Measurements from ENCODE around the gene RANBP1. TPM values are rescaled to one million over a fixed set of nuclear protein-coding genes. Genes with fewer than 3 reads are reported as not detected.

RANBP1 gene
- total and polyA plus RNA-seq, 7 donors: 32.2 to 161 (median 52.1) TPM

DNA sequence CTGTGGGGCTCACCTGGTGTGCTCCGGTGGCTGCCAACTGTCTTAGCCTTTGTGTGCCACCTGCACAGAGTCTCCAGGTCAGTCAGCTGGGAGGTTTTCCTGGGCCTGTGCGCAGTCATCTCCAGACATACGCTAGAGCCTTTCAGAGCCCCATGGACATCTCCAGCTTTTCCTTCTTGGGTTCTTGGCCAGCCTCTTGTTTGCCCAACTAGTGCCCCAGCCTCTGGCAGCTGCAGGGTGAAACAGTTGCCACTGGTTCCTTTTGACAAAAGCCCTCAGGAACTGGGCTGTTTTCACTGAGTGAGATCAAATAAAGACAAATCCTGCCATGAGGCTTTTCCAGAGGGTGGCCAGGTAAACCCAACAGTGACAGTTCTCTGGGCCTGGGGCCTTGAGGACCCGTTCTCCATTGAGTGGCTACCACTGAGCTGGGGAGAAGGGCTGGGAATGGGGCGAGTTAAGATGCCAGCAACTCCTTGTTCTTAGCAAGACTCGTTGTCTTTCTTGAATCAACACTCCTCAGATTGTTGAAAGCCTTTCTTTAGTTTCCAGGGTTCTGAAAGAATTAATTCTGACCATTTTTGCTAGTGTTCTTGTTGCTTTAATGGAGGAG is 16.7 kb upstream of the RANBP1 start:
- intact Hi-C loops (cut with DNase I): no loop called here
- 88 to 95% (median 95%) methylated on average over 6 of the region's 6 CpGs for WGBS, 3 donors
- TF ChIP-seq, protein P1, sequence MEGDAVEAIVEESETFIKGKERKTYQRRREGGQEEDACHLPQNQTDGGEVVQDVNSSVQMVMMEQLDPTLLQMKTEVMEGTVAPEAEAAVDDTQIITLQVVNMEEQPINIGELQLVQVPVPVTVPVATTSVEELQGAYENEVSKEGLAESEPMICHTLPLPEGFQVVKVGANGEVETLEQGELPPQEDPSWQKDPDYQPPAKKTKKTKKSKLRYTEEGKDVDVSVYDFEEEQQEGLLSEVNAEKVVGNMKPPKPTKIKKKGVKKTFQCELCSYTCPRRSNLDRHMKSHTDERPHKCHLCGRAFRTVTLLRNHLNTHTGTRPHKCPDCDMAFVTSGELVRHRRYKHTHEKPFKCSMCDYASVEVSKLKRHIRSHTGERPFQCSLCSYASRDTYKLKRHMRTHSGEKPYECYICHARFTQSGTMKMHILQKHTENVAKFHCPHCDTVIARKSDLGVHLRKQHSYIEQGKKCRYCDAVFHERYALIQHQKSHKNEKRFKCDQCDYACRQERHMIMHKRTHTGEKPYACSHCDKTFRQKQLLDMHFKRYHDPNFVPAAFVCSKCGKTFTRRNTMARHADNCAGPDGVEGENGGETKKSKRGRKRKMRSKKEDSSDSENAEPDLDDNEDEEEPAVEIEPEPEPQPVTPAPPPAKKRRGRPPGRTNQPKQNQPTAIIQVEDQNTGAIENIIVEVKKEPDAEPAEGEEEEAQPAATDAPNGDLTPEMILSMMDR (IDR thresholded peaks at IDR 0.05): no peak
- ATAC-seq: no peak
- Histone ChIP-seq H3K36me3 (ENCODE audit: insufficient read depth in 1 of 2, low read depth in 1 of 2) (peaks cover 3 to 90% of the 10 kb centered on the region in 2 donors), H3K27ac (peak overlapping the region; percentile 4), H3K4me1 (peaks cover 8% of the 10 kb centered on the region), H3K9me3 (no peaks in the 10 kb centered on the region), H3K4me3 (no peak overlapping the region), H3K27me3 (ENCODE audit: insufficient read depth in 3 of 3, low read length in 2 of 3) (no peaks in the 10 kb centered on the region)
- DNase-seq: no peak

GRCh38 chr22:20101638-20102037 is 14.3 kb upstream of the RANBP1 start:
- intact Hi-C loops (cut with DNase I): no loop called here
- WGBS, 3 donors: 82 to 89% (median 82%) methylated on average over 8 of the region's 8 CpGs
- TF ChIP-seq, protein P1 (IDR thresholded peaks at IDR 0.05): no peak
- no peak overlapping the region for H3K4me3 ChIP-seq
- no peak for ATAC-seq
- no peaks in the 10 kb centered on the region for H3K27me3 ChIP-seq (ENCODE audit: insufficient read depth in 3 of 3, low read length in 2 of 3)
- H3K4me1 ChIP-seq: peaks cover 27% of the 10 kb centered on the region
- no peaks in the 10 kb centered on the region for H3K9me3 ChIP-seq
- DNase-seq: peak in 1 of 2 donors; percentile 19
- H3K27ac ChIP-seq: no peak overlapping the region
- peaks cover 3 to 88% of the 10 kb centered on the region in 2 donors for H3K36me3 ChIP-seq (ENCODE audit: insufficient read depth in 1 of 2, low read depth in 1 of 2)

- Histone ChIP-seq H3K9me3 (no peaks in the 10 kb centered on the region), H3K27me3 (ENCODE audit: insufficient read depth in 3 of 3, low read length in 2 of 3) (no peaks in the 10 kb centered on the region), H3K4me3 (no peak overlapping the region), H3K4me1 (peaks cover 33% of the 10 kb centered on the region), H3K27ac (no peak overlapping the region), H3K36me3 (ENCODE audit: insufficient read depth in 1 of 2, low read depth in 1 of 2) (peaks cover 3 to 88% of the 10 kb centered on the region in 2 donors)
- TF ChIP-seq, protein P1 (IDR thresholded peaks at IDR 0.05): no peak
- ATAC-seq (no peak), DNase-seq (peak in 1 of 2 donors; percentile 17)
- intact Hi-C loops (cut with DNase I): no loop called here
- WGBS, 3 donors: 91 to 95% (median 93%) methylated on average over 12 of the region's 12 CpGs
These were observed 13.6 kb upstream of the RANBP1 start for GRCh38 chr22:20102203-20102780.

GRCh38 chr22:20105456-20106204 is 10.3 kb upstream of the RANBP1 start:
- Histone ChIP-seq H3K27me3 (ENCODE audit: insufficient read depth in 3 of 3, low read length in 2 of 3) (no peaks in the 10 kb centered on the region), H3K4me1 (peaks cover 35% of the 10 kb centered on the region), H3K27ac (peak overlapping the region; percentile 84), H3K36me3 (ENCODE audit: insufficient read depth in 1 of 2, low read depth in 1 of 2) (peaks cover 0 to 88% of the 10 kb centered on the region in 2 donors), H3K4me3 (no peak overlapping the region), H3K9me3 (no peaks in the 10 kb centered on the region)
- intact Hi-C loops (cut with DNase I): no loop called here
- peak in 1 of 2 donors; percentile 23 for DNase-seq
- ATAC-seq: no peak
- 77 to 85% (median 79%) methylated on average over 7 of the region's 7 CpGs for WGBS, 3 donors
- TF ChIP-seq, protein P1 (IDR thresholded peaks at IDR 0.05): no peak

Measured in psoas muscle (tissue), 8 donors.